Neutrophil (primary cell): ENCODE data around the gene ZNF821.
A peak's percentile ranks its signal among the peaks of the same experiment; 100 is the strongest.

ENCODE experiments used
- H3K27ac ChIP-seq: fragments of 200-600 bp; sonication (generic); 2 replicates; pipeline ENCODE4 v1.5.1; 2016; ENCODE audit warnings: mild to moderate bottlenecking, moderate library complexity
- H3K27me3 ChIP-seq: fragments of 200-600 bp; sonication (generic); 2 replicates; pipeline ENCODE4 v1.6.0; 2016; ENCODE audit warnings: mild to moderate bottlenecking
- H3K36me3 ChIP-seq: fragments of 200-600 bp; sonication (generic); 2 replicates; pipeline ENCODE4 v1.5.1; 2017
- H3K4me1 ChIP-seq, 2 experiments: fragments of 200-600 bp in 1 of 2; sonication (generic) in 1 of 2; 1 replicate in 1 of 2; 2 replicates in 1 of 2; pipeline versions ENCODE4 v1.5.1 to v1.6.1; 2013 to 2016; ENCODE audit warnings: low read depth in 1 of 2, low read length in 1 of 2, mild to moderate bottlenecking in 1 of 2, moderate library complexity in 1 of 2; ENCODE audit not compliant: control insufficient read depth in 1 of 2, insufficient read depth in 1 of 2
- H3K4me3 ChIP-seq, 2 experiments: fragments of 200-600 bp in 1 of 2; sonication (generic) in 1 of 2; 1 replicate in 1 of 2; 2 replicates in 1 of 2; pipeline ENCODE4 v1.5.1; 2013 to 2016; ENCODE audit warnings: low read depth in 1 of 2, low read length in 1 of 2, mild to moderate bottlenecking in 1 of 2, moderate library complexity in 1 of 2
- H3K9me3 ChIP-seq: fragments of 200-600 bp; sonication (generic); 2 replicates; pipeline ENCODE4 v1.5.1; 2016
- CTCF ChIP-seq: fragments of 200-600 bp; sonication (generic); IDR thresholded peaks from 2 replicates; pipeline ENCODE4 v1.5.1; 2016; ENCODE audit warnings: antibody characterized with exemption

ZNF821 gene

GRCh38 chr16:71899171-71899570, 15.2 kb upstream of the ZNF821 start:
- no peak overlapping the region for H3K27ac ChIP-seq
- H3K4me1 ChIP-seq = peaks cover 39 to 47% of the 10 kb centered on the region in 2 experiments
- TF ChIP-seq CTCF = no peak
- H3K27me3 ChIP-seq = no peaks in the 10 kb centered on the region
- H3K4me3 ChIP-seq = no peak overlapping the region
- H3K9me3 ChIP-seq = no peaks in the 10 kb centered on the region
- H3K36me3 ChIP-seq = no peaks in the 10 kb centered on the region

GRCh38 chr16:71896764-71897368, 12.9 kb upstream of the ZNF821 start:
- H3K4me1 ChIP-seq = peaks cover 43 to 49% of the 10 kb centered on the region in 2 experiments
- H3K27ac ChIP-seq = peak overlapping the region; percentile 87
- no peaks in the 10 kb centered on the region for H3K9me3 ChIP-seq
- TF ChIP-seq CTCF = no peak
- peak overlapping the region; percentile 71 to 75 for H3K4me3 ChIP-seq
- H3K27me3 ChIP-seq = no peaks in the 10 kb centered on the region
- H3K36me3 ChIP-seq = no peaks in the 10 kb centered on the region

GRCh38 chr16:71895679-71896365, 11.8 kb upstream of the ZNF821 start:
- Histone ChIP-seq H3K36me3 (no peaks in the 10 kb centered on the region), H3K4me3 (peak overlapping the region; percentile 71 to 75), H3K27ac (peak overlapping the region; percentile 87), H3K27me3 (no peaks in the 10 kb centered on the region), H3K9me3 (no peaks in the 10 kb centered on the region), H3K4me1 (peaks cover 34 to 49% of the 10 kb centered on the region in 2 experiments)
- TF ChIP-seq CTCF = no peak

- peak within 1 kb of the TSS; percentile 87 for H3K27ac ChIP-seq
- H3K9me3 ChIP-seq = no peaks in the 10 kb centered on the region
- peaks cover 28 to 42% of the 10 kb centered on the region in 2 experiments for H3K4me1 ChIP-seq
- no peaks in the 10 kb centered on the region for H3K27me3 ChIP-seq
- no peaks in the 10 kb centered on the region for H3K36me3 ChIP-seq
- peak within 1 kb of the TSS; percentile 71 to 75 for H3K4me3 ChIP-seq
- peak; percentile 15 for TF ChIP-seq CTCF
These were observed 11.1 kb upstream of the ZNF821 start, which contains the start of gene IST1 for GRCh38 chr16:71894921-71895678. TSS of gene IST1 (plus strand) at chr16:71895531. CDS start at chr16:71915641, 20,110 bp downstream.

GRCh38 chr16:71894229-71894920, 10.4 kb upstream of the ZNF821 start:
- TF ChIP-seq CTCF = no peak
- H3K27me3 ChIP-seq = no peaks in the 10 kb centered on the region
- peak overlapping the region; percentile 71 to 75 for H3K4me3 ChIP-seq

More at GRCh38 chr16:71894229-71894920, 10.4 kb upstream of the ZNF821 start:
- Histone ChIP-seq H3K9me3 (no peaks in the 10 kb centered on the region), H3K27ac (peak overlapping the region; percentile 87), H3K4me1 (peaks cover 28 to 35% of the 10 kb centered on the region in 2 experiments), H3K36me3 (no peaks in the 10 kb centered on the region)
